ENCODE results near the gene IL10RB. TPM values are rescaled to one million over a fixed set of nuclear protein-coding genes. Genes with fewer than 3 reads are reported as not detected.

The IL10RB gene
- total and polyA plus RNA-seq, 10 of the 15 experiments (the other 5 are each of a cell fraction or from before 2014, with no cell fraction given) = 15.0 to 55.1 (median 34.9) TPM

DNA sequence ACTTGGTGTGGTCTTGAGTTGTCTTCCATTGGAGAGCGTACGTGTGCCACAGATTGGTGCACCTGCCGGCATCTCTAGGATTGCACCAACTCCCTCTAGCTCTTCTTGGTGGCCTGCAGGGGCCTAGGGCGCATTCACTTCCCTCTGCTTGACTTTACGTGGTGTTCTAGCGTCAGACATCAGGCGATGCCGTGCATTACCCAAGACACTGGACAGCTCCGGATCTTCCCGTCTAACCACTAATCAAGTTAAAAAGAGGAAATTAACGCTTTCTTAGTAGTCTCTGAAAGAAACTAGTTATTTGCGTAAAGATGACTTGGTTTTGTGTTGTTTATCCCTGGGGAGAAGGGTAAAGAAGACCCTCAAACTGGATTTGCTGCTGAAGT lies 510 bp upstream of the IL10RB start:
- Histone ChIP-seq H2AFZ (ENCODE audit: control insufficient read depth, low read depth, low read length) (no peak overlapping the region), H3K36me3 (ENCODE audit: control insufficient read depth in 2 of 2, insufficient read depth in 2 of 2, low read length in 1 of 2) (peaks cover 4 to 11% of the 10 kb centered on the region in 2 experiments), H3K9ac (ENCODE audit: control insufficient read depth, insufficient read depth, low read length) (peak overlapping the region; percentile 48), H3K27me3 (replicated peaks in 1 of 2; ENCODE audit: control insufficient read depth in 2 of 2, insufficient read depth in 2 of 2, low read length in 1 of 2) (no peaks in the 10 kb centered on the region), H3K4me2 (ENCODE audit: control insufficient read depth, insufficient read depth) (peak overlapping the region; percentile 82), H3K79me2 (ENCODE audit: control insufficient read depth, insufficient read depth, low read length) (peaks cover 33% of the 10 kb centered on the region), H3K4me3 (peak overlapping the region; percentile 81), H3K9me3 (replicated peaks; ENCODE audit: control insufficient read depth, insufficient read depth, low read length) (no peaks in the 10 kb centered on the region), H3K4me1 (ENCODE audit: control insufficient read depth, insufficient read depth, low read length) (peaks cover 28% of the 10 kb centered on the region), H4K20me1 (ENCODE audit: control insufficient read depth, insufficient read depth) (no peaks in the 10 kb centered on the region), H3K27ac (ENCODE audit: control insufficient read depth, insufficient read depth) (peak overlapping the region; percentile 96)
- BruUV-seq (replicated peaks) = TSS peak; percentile 85
- FAIRE-seq = peak; percentile 89
- ChIA-PET SMC1A (ENCODE audit: uncharacterized antibody, unreplicated experiment) (interaction anchor here (0.6 to 6.7 kb wide), 16 partner anchors 9 to 334 kb away, joined by 3 to 92 read pairs (median 4); partner anchors contain the start of gene IFNAR1), CTCF (interaction anchor here (0.5 to 4.0 kb wide), 11 partner anchors 8 to 179 kb away, joined by 3 to 23 read pairs (median 4); no protein-coding TSS in a partner anchor), POLR2A (interaction anchor here (0.5 to 4.4 kb wide), 13 partner anchors 9 to 456 kb away, joined by 3 to 38 read pairs (median 4); partner anchors contain the start of gene IFNAR1), RAD21 (ENCODE audit: unreplicated experiment) (interaction anchor here (0.6 to 4.3 kb wide), 13 partner anchors 11 to 169 kb away, joined by 3 to 51 read pairs (median 6); partner anchors contain the start of genes IFNAR1 and IFNAR2)
- intact Hi-C loops (cut with micrococcal nuclease; ENCODE audit: unreplicated experiment) = loop anchor here (2.0 to 5.0 kb wide), 5 partner anchors 35 to 117 kb away; no protein-coding TSS in a partner anchor
- WGBS (ENCODE audit: insufficient coverage, insufficient replicate concordance, low lambda C conversion rate, missing lambda C conversion rate) = 21% methylated on average over 12 of the region's 12 CpGs
- peak; percentile 62 for ATAC-seq
- in situ Hi-C loops (cut with MboI) = loop anchor here (25.0 kb wide), 1 partner anchor 1597 kb away; no protein-coding TSS in a partner anchor
- peak; percentile 68 for DNase-seq (ENCODE audit: low read depth, low spot score)
- no peak for TF ChIP-seq PAX5 (IDR thresholded peaks at IDR 0.05; ENCODE audit: borderline replicate concordance, low read depth, low read length)
- TF ChIP-seq SMAD1 (IDR thresholded peaks at IDR 0.05; ENCODE audit: low read depth, partially characterized antibody) = no peak
- no peak for TF ChIP-seq SMARCA5 (IDR thresholded peaks at IDR 0.05)
- TF ChIP-seq BHLHE40 (IDR thresholded peaks at IDR 0.05; ENCODE audit: borderline replicate concordance in 1 of 2, low read depth in 2 of 2, low read length in 1 of 2) = 0 out of 4 replicates have a peak, but pooled peaks of 1 of the 2 experiments have one; percentile 20
- TF ChIP-seq NRF1 (conservative IDR thresholded peaks at IDR 0.05; ENCODE audit: low read depth, low read length) = no peak
- TF ChIP-seq, protein P1, sequence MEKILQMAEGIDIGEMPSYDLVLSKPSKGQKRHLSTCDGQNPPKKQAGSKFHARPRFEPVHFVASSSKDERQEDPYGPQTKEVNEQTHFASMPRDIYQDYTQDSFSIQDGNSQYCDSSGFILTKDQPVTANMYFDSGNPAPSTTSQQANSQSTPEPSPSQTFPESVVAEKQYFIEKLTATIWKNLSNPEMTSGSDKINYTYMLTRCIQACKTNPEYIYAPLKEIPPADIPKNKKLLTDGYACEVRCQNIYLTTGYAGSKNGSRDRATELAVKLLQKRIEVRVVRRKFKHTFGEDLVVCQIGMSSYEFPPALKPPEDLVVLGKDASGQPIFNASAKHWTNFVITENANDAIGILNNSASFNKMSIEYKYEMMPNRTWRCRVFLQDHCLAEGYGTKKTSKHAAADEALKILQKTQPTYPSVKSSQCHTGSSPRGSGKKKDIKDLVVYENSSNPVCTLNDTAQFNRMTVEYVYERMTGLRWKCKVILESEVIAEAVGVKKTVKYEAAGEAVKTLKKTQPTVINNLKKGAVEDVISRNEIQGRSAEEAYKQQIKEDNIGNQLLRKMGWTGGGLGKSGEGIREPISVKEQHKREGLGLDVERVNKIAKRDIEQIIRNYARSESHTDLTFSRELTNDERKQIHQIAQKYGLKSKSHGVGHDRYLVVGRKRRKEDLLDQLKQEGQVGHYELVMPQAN (conservative IDR thresholded peaks at IDR 0.05) = no peak
- TF ChIP-seq, protein P2, sequence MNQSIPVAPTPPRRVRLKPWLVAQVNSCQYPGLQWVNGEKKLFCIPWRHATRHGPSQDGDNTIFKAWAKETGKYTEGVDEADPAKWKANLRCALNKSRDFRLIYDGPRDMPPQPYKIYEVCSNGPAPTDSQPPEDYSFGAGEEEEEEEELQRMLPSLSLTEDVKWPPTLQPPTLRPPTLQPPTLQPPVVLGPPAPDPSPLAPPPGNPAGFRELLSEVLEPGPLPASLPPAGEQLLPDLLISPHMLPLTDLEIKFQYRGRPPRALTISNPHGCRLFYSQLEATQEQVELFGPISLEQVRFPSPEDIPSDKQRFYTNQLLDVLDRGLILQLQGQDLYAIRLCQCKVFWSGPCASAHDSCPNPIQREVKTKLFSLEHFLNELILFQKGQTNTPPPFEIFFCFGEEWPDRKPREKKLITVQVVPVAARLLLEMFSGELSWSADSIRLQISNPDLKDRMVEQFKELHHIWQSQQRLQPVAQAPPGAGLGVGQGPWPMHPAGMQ (IDR thresholded peaks at IDR 0.05; ENCODE audit: borderline replicate concordance) = no peak
- TF ChIP-seq, protein P3, sequence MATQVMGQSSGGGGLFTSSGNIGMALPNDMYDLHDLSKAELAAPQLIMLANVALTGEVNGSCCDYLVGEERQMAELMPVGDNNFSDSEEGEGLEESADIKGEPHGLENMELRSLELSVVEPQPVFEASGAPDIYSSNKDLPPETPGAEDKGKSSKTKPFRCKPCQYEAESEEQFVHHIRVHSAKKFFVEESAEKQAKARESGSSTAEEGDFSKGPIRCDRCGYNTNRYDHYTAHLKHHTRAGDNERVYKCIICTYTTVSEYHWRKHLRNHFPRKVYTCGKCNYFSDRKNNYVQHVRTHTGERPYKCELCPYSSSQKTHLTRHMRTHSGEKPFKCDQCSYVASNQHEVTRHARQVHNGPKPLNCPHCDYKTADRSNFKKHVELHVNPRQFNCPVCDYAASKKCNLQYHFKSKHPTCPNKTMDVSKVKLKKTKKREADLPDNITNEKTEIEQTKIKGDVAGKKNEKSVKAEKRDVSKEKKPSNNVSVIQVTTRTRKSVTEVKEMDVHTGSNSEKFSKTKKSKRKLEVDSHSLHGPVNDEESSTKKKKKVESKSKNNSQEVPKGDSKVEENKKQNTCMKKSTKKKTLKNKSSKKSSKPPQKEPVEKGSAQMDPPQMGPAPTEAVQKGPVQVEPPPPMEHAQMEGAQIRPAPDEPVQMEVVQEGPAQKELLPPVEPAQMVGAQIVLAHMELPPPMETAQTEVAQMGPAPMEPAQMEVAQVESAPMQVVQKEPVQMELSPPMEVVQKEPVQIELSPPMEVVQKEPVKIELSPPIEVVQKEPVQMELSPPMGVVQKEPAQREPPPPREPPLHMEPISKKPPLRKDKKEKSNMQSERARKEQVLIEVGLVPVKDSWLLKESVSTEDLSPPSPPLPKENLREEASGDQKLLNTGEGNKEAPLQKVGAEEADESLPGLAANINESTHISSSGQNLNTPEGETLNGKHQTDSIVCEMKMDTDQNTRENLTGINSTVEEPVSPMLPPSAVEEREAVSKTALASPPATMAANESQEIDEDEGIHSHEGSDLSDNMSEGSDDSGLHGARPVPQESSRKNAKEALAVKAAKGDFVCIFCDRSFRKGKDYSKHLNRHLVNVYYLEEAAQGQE (IDR thresholded peaks at IDR 0.05; ENCODE audit: low read depth, low read length) = peak; percentile 81
- TF ChIP-seq SPI1 (IDR thresholded peaks at IDR 0.05; ENCODE audit: borderline replicate concordance, insufficient read depth, low read depth, low read length) = peak; percentile 49; the same call in 1 of the 2 replicates
- TF ChIP-seq, protein P4, sequence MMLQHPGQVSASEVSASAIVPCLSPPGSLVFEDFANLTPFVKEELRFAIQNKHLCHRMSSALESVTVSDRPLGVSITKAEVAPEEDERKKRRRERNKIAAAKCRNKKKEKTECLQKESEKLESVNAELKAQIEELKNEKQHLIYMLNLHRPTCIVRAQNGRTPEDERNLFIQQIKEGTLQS (IDR thresholded peaks at IDR 0.05; ENCODE audit: borderline replicate concordance, extremely low read depth, low read depth, low read length) = no peak
- no peak for TF ChIP-seq KDM1A (IDR thresholded peaks at IDR 0.05; ENCODE audit: borderline replicate concordance)
